Central memory CD8-positive, alpha-beta T cell (primary cell): ENCODE measurements around the gene SLC6A1.

ENCODE experiments used
- ATAC-seq: fragments of 150-1000 bp; cut with Tn5 transposase; replicated peaks from 2 replicates; pipeline ENCODE4 v1.10.0; 2022; ENCODE audit warnings: mild to moderate bottlenecking, moderate FRiP score, moderate number of reproducible peaks; ENCODE audit not compliant: poor library complexity, severe bottlenecking; ENCODE audit errors: extremely low read depth
- DNase-seq, 2 donors: peaks; one replicate each; pipeline ENCODE4 v3.0.0; 2021; ENCODE audit warnings: low spot score in 2 of 2
- H3K27ac Mint-ChIP-seq: one replicate; pipeline ENCODE4 v1.8.0; 2022; ENCODE audit warnings: low read depth, mild to moderate bottlenecking, moderate library complexity, mixed read lengths
- H3K27me3 Mint-ChIP-seq: one replicate; pipeline ENCODE4 v1.8.0; 2022; ENCODE audit warnings: mixed read lengths
- H3K36me3 Mint-ChIP-seq: one replicate; pipeline ENCODE4 v1.8.0; 2022; ENCODE audit warnings: mild to moderate bottlenecking, moderate library complexity, mixed read lengths; ENCODE audit not compliant: insufficient read depth
- H3K4me1 Mint-ChIP-seq: one replicate; pipeline ENCODE4 v1.8.0; 2022; ENCODE audit warnings: mixed read lengths
- H3K4me3 Mint-ChIP-seq: one replicate; pipeline ENCODE4 v1.8.0; 2022; ENCODE audit warnings: mild to moderate bottlenecking, moderate library complexity, mixed read lengths
- H3K9me3 Mint-ChIP-seq: one replicate; pipeline ENCODE4 v1.8.0; 2022; ENCODE audit warnings: mixed read lengths

SLC6A1 gene

DNA sequence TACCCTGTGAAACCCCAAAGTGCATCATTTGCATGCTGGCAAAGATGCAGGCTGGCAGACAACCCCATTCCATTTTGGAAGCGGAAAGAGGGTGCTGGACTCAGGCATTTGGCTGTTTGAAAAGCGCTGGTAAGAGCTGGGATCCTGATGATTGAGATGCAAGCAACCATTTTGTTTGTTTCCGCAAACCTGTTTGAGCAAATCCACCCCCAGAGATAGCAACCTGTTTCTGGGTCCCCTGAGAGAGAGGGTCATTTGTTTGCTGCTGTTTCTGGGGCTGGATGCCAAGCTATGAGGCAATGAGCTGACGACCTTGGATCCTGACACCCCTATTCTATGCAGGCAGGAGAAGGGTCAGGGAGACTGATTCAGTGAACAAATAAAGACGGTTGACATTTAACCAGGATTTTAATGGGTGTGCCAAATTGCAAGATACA is 9.8 kb downstream of the SLC6A1 start:
- no peaks in the 10 kb centered on the region for H3K36me3 Mint-ChIP-seq
- H3K27me3 Mint-ChIP-seq = peaks cover 69% of the 10 kb centered on the region

DNA sequence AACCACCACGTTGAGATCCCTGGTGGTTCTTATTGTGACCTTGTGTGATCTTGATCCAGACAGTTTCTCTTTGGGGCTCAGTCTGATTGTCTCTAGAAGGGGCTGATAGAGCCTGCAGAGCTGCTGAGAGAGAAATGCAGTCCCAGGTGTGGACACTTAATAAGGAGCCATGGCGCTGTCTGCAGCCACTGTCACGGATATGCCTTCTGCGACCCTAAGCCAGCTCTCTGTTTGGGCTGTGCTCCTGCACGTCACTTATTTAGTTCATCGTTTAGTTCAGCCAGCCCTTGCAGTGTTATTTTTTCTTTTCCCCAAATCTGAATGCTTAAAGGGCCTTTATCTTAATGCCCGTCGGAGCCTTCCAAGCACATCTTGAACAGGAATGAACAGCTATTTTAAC is 12.0 kb downstream of the SLC6A1 start:
- no peaks in the 10 kb centered on the region for H3K4me1 Mint-ChIP-seq
- H3K36me3 Mint-ChIP-seq = no peaks in the 10 kb centered on the region
- H3K27ac Mint-ChIP-seq = no peak overlapping the region
- no peaks in the 10 kb centered on the region for H3K9me3 Mint-ChIP-seq
- DNase-seq = no peak
- no peak for ATAC-seq
- H3K27me3 Mint-ChIP-seq = peaks cover 49% of the 10 kb centered on the region
- no peak overlapping the region for H3K4me3 Mint-ChIP-seq

More for the DNA sequence above, 9.8 kb downstream of the SLC6A1 start:
- H3K4me3 Mint-ChIP-seq = no peak overlapping the region
- H3K4me1 Mint-ChIP-seq = no peaks in the 10 kb centered on the region
- ATAC-seq = no peak
- no peak for DNase-seq
- no peak overlapping the region for H3K27ac Mint-ChIP-seq
- no peaks in the 10 kb centered on the region for H3K9me3 Mint-ChIP-seq

DNA sequence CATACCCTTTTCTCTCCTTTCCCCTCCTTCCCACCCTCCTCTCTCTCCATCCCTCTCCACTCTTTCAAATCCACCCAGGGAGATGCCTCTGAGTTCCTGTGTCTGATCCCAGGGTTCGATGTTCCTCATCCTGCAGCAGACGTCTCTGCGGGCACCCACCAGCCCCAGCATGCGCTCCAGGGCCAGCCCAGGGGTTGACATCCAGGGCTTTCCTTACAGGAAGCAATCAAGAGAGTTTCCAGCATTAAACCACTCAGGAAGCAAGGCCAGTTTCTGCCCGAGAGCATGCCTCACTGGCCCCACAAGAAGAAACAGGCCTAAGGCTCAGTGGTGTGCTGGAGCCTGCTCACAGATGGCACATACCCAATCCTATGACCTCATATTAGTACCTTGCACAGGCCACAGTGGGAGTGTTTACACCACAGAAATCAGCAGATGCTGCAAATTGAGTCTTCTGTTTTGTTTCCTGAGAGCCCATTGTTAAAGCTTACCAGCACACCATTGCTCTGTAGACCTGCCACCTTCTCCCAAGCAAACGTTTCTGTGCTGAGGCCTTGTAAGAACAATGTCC is 13.2 kb downstream of the SLC6A1 start:
- Mint-ChIP-seq H3K27me3 (peaks cover 39% of the 10 kb centered on the region), H3K9me3 (no peaks in the 10 kb centered on the region), H3K27ac (no peak overlapping the region), H3K36me3 (no peaks in the 10 kb centered on the region), H3K4me1 (no peaks in the 10 kb centered on the region), H3K4me3 (no peak overlapping the region)
- no peak for ATAC-seq
- no peak for DNase-seq

DNA sequence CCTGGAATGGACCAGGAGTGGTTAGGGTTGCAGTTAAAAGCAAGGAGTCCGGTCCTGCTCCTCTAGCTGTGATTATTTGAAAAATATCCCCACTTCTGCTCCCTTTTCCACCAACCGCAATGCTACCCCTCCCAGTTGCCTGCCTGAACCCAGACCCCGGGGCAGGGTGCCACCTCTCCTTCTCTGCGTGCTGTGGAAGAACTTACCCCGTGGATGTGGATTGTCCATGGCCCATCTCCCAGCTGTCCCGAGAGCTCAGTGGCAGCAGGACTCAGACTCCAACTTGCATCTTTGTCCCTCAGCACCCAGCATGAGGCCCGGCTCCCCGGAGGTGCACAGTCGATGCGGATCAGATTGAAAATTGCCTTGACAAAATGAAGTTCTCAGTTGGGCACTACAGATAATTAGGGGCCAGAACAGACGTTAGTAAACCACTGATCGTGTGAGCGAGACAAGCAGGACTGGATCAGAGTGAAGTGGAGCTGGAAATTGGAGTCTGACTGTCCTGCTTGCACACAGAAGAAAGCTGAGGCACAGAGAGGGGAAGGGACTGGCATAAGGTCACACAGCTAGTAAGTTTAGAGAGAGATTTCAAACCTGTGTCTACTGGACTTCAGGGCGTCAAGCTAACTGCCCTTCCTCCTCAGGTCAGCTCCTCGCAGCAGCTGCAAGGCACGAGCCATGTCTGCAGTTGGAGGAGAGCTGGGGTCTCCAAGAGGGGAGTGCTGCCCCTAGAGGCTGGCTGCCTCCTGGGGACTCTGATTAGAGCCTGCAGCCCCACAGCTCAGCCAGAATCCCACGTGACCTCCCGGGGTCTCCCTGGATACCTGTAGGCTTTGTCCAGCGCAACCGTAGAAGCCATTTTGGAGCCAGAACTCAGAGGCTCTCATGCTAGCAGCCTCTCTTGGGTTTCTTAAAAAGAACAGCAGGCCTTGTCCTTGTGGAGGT is 14.7 kb downstream of the SLC6A1 start:
- H3K27me3 Mint-ChIP-seq = peaks cover 41% of the 10 kb centered on the region
- no peaks in the 10 kb centered on the region for H3K36me3 Mint-ChIP-seq
- no peaks in the 10 kb centered on the region for H3K4me1 Mint-ChIP-seq
- H3K4me3 Mint-ChIP-seq = no peak overlapping the region
- no peak overlapping the region for H3K27ac Mint-ChIP-seq
- ATAC-seq = no peak
- no peak for DNase-seq
- no peaks in the 10 kb centered on the region for H3K9me3 Mint-ChIP-seq

DNA sequence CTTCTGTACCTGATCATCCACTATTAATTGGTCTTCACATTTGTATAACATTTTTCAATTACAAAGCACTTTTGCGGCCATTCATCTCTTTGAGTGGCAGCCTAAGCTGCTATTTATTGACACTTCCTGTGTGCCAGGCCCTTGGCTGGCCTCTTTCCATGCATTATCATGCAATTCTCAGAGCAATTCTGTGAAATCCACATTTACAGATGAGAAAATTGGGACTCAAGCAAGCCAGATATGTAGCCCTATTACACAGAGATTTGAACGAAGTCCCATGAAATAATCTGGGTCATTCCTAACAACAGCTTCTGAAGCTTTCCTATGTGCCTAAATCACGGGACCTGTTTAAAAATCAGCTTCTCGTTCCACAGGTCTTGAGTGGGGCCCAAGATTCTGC is 17.4 kb downstream of the SLC6A1 start:
- no peak overlapping the region for H3K4me3 Mint-ChIP-seq
- no peak overlapping the region for H3K27ac Mint-ChIP-seq
- no peaks in the 10 kb centered on the region for H3K9me3 Mint-ChIP-seq
- no peaks in the 10 kb centered on the region for H3K36me3 Mint-ChIP-seq
- DNase-seq (no peak), ATAC-seq (no peak)
- no peaks in the 10 kb centered on the region for H3K4me1 Mint-ChIP-seq
- H3K27me3 Mint-ChIP-seq = peaks cover 59% of the 10 kb centered on the region

DNA sequence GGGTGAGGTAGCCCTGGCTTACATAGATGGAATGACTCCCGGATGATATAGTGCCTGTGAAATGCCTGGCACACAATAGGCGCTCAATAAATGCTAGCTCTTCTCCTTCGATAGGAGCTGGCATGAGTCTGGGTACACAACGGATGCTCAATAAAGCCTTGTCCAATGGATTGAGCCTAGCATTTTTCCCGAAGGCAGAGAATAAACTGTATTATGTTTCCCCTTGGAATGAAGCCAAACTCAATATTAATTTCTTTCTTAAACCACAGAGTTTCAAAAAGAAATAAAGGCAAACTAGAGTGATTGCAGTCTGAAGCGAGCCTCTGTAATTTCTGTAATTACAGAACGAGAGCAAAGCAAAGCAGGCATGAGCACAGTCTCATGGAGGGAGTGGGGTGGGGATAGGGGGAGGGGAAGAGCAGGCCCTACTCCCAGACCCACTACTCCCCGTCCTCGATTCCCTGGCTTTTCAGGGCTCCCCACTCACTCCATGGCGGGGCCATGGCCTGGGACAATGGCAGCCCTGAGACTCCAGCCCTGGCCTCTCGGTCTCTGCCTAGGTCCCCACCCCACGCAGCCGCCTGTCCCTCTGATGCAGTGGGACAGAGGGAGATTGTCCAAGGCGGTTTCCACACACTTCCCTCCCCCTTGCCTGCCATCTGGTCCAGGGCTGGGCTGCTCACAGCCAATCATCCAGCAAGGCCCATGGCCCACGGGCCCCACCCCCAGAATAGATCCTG is 18.0 kb downstream of the SLC6A1 start:
- DNase-seq = no peak
- no peak for ATAC-seq
- H3K9me3 Mint-ChIP-seq = no peaks in the 10 kb centered on the region
- no peaks in the 10 kb centered on the region for H3K4me1 Mint-ChIP-seq
- H3K27me3 Mint-ChIP-seq = peaks cover 59% of the 10 kb centered on the region
- no peak overlapping the region for H3K27ac Mint-ChIP-seq
- no peaks in the 10 kb centered on the region for H3K36me3 Mint-ChIP-seq
- H3K4me3 Mint-ChIP-seq = no peak overlapping the region

DNA sequence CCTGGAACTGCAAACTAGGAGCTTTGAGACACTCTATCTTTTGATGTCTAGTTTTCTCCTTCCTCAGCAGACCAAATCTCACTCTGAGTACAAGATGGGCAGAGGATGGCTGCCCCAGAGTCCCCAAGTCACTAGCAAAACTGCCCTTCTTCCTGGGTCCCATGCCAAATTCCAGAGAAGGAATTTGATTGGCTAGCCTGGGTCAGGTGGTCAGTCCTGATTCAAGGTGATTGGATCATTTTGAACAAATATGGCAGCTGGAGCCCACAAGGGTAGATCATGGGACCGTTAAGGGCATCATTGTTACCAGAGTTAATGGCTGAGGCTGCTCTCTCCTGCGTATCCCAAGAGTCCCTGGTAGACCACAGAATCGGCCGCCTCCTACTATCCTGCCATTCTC is 21.7 kb downstream of the SLC6A1 start:
- no peak overlapping the region for H3K27ac Mint-ChIP-seq
- ATAC-seq (no peak), DNase-seq (no peak)
- H3K9me3 Mint-ChIP-seq = no peaks in the 10 kb centered on the region
- no peak overlapping the region for H3K4me3 Mint-ChIP-seq
- no peaks in the 10 kb centered on the region for H3K36me3 Mint-ChIP-seq
- no peaks in the 10 kb centered on the region for H3K4me1 Mint-ChIP-seq
- peaks cover 70% of the 10 kb centered on the region for H3K27me3 Mint-ChIP-seq

GRCh38 chr3:11014752-11015151 is 22.2 kb downstream of the SLC6A1 start:
- Mint-ChIP-seq H3K4me1 (no peaks in the 10 kb centered on the region), H3K27ac (no peak overlapping the region), H3K4me3 (no peak overlapping the region), H3K9me3 (no peaks in the 10 kb centered on the region), H3K27me3 (peaks cover 71% of the 10 kb centered on the region), H3K36me3 (no peaks in the 10 kb centered on the region)
- DNase-seq (no peak), ATAC-seq (no peak)

DNA sequence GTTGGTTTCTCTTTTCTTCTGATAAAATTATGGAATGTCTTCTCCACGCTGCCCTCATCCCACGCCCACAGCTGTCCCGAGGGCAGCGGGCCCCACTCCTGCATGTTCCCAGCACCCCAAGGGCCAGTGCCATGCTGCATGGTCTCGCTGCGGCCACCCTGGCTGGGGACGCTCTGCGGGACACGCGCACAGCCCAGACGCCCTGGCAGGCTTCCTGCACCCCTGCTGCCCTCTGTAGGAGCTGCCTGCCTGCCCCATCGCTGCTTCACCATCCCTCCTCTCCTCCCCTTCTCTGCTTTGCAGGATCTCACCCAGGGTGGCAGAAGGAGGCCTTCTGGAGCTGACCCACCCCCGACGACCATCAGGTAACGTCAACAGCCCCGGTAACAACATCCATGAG is 22.8 kb downstream of the SLC6A1 start:
- H3K27me3 Mint-ChIP-seq = peaks cover 71% of the 10 kb centered on the region
- no peak overlapping the region for H3K4me3 Mint-ChIP-seq
- no peaks in the 10 kb centered on the region for H3K9me3 Mint-ChIP-seq
- no peaks in the 10 kb centered on the region for H3K4me1 Mint-ChIP-seq
- no peak for ATAC-seq
- no peak overlapping the region for H3K27ac Mint-ChIP-seq
- no peak for DNase-seq
- H3K36me3 Mint-ChIP-seq = no peaks in the 10 kb centered on the region

GRCh38 chr3:11016727-11017126 is 24.2 kb downstream of the SLC6A1 start:
- no peak overlapping the region for H3K4me3 Mint-ChIP-seq

DNA sequence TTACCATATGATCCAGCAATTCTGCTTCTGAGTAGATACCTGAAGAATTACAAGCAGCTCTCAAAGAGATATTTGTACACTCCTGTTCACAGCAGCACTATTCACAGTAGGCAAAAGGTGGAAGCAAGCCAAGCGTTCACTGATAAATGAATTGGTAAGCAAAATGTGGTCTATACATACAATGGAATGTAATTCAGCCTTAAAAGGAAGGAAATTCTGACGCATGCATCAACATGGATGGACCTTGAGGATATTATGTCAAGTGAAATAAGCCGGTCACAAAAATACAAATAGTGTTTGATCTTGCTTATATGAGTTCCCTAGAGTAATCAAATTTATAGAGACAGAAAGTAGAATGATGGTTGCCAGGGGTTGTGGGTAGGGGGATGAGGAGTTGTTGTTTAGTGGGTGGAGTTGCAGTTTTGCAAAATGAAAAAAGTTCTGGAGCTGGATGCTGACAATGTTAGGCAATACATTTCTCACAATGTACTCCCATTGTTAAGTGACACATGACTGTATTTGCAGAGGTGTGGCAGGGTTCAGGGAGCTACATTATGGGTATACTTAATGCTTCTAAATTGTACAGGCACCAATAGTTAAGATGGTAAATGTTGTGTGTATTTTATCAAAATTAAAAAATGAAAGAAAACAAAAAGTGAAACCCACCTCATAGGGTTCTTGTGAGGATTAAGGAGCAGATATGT is 26.7 kb downstream of the SLC6A1 start:
- peaks cover 63% of the 10 kb centered on the region for H3K27me3 Mint-ChIP-seq
- no peak overlapping the region for H3K4me3 Mint-ChIP-seq
- no peak for ATAC-seq

More at GRCh38 chr3:11016727-11017126, 24.2 kb downstream of the SLC6A1 start:
- H3K9me3 Mint-ChIP-seq = no peaks in the 10 kb centered on the region
- H3K27me3 Mint-ChIP-seq = peaks cover 70% of the 10 kb centered on the region
- no peak overlapping the region for H3K27ac Mint-ChIP-seq
- H3K4me1 Mint-ChIP-seq = no peaks in the 10 kb centered on the region
- no peak for DNase-seq
- no peak for ATAC-seq
- H3K36me3 Mint-ChIP-seq = no peaks in the 10 kb centered on the region

DNA sequence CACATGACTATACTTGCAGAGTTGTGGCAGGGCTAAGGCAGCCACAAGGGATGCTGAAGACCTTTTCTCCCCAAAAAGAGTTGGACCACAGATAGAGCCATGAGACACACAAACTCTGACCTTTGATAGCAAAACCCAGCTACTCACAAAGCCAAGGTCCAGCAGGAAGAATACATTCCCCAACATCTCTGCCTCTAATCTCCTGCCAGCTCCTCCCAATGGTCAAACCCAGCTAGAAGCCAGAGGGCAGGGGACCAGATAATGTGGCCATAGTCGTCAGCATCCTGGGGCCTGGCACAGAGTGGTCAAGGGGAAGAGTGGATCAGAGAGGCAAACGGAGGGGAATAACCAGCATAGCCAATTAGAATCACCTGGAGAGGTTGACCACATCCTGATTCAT is 28.2 kb downstream of the SLC6A1 start:
- no peak overlapping the region for H3K4me3 Mint-ChIP-seq
- no peaks in the 10 kb centered on the region for H3K9me3 Mint-ChIP-seq
- DNase-seq = no peak
- ATAC-seq = no peak
- peaks cover 61% of the 10 kb centered on the region for H3K27me3 Mint-ChIP-seq
- no peaks in the 10 kb centered on the region for H3K36me3 Mint-ChIP-seq
- no peak overlapping the region for H3K27ac Mint-ChIP-seq
- no peaks in the 10 kb centered on the region for H3K4me1 Mint-ChIP-seq

More for the DNA sequence above, 26.7 kb downstream of the SLC6A1 start:
- Mint-ChIP-seq H3K9me3 (no peaks in the 10 kb centered on the region), H3K4me1 (no peaks in the 10 kb centered on the region), H3K36me3 (no peaks in the 10 kb centered on the region), H3K27ac (no peak overlapping the region)
- DNase-seq = no peak
